CD4-positive, alpha-beta T cell treated with Interleukin-17A for 1 hour (primary cell): ENCODE data around the gene WDR93.
"Not testable (repeated sequence)": the region's sequence is repeated elsewhere in the genome, so short reads cannot be mapped to it uniquely, and the experiment has no call there.

Source experiments
- DNase-seq: peaks from one replicate; pipeline ENCODE4 v3.0.0-alpha.2; 2020

The WDR93 gene

DNA sequence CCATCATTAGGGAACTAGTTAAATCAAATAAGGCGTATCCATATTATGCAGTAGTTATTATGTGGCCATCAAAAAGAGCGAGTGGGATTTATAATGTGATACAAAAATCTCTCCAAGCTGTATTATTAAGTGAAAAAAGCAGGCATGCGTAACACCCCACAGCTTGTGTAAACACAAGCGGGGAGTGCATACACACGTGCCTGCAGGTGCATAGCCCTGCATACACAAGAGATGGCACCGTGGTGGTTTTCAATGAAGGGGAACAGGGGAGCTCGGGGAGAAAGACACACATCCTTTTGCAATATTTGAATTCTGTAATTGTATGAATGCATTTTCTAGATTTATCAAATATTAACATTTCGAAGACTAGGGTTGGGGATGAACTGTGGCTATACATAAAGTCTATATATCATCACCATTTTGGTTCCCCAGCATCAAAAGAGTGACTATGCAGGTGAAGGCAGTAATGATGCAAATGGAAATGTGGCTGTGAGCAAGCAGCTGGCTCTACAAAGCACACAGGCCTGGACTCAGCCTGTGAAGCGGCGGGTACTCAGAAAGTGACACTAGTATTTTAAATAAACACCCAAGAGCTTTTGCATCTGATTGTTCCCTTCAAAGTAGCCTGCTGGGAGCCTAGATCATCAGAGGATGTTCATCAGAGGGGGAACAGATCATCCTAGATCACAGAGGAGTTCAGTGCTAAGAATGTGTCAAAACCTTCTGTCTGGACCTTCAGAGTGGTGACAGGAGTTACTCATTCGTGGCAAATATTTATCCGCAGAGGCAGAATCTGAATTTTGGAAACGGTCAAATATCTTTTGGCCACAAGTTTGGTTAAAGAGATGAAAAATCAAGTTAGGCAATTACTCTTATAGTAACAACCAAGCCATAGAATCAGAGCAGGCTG is 25.9 kb upstream of the WDR93 start:
- DNase-seq = no peak

DNA sequence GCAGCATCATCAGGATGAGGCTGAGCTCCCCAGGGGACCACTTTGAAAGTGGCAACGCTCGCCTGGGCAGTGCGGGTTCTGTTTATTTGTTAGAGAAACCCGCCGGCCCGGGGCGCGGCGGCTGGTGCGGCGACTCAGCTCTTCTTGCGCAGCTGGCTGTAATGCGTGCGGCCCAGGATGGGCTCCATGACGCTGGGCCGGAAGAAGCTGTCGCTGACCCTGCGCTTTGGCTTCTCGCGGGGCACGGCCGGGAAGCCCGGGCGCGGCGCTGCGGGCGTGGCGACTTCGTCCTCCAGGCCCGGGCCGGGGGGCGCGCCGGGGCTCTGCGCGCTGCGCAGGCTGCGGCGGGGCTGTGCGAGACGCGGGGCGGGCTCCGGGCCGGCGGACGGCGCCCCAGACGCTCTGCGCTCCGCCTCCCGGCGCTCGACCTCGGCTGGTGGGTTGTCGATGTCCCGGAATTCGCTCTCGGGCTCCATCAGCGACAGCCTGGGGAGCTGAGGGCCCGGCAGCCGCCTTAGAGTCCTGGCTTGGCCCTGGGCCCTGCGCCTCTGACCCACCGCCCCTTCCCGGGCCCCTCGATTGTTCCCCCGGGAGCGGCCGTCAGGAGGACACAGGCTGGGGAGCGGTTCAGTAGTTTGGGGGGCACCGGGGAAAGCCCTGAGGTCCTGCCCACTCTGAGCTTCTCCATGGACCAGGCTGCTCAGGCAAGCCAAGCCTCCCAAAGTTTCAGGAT is 25.0 kb upstream of the WDR93 start:
- DNase-seq = no peak

GRCh38 chr15:89666184-89666857 is 24.3 kb upstream of the WDR93 start:
- no peak for DNase-seq

GRCh38 chr15:89666858-89667705 is 23.5 kb upstream of the WDR93 start:
- DNase-seq = no peak

DNA sequence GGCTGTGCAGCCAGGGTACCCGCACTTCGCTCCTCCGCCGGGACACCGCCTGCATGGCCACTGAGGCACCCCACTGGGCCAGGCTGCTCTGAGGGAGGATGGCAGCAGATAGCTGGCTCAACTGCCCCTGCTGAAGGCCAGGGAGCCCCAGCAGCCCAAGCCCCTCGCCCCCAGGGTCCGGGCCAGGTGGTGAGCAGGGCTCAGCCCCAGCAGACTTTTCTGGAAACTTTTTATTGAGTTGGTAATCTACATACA is 23.0 kb upstream of the WDR93 start:
- no peak for DNase-seq

DNA sequence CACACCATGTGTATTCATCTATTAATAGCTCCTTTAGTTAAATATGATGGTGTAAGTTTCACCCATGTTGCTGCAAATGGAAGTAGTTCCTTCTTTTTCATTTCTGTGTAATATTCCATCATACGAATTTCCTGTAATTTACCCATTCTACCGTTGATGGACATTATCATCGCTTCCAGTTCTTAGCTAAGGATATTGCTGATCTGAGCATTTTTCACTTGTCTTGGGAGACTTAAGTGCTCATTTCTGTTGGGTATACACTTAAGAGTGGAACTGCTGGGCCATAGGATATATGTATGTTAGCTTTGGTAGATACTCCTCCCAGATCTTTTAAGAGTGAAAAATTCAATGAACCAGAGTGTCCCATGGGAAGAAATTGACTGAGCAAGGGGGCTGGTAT is 22.4 kb upstream of the WDR93 start:
- no peak for DNase-seq

DNA sequence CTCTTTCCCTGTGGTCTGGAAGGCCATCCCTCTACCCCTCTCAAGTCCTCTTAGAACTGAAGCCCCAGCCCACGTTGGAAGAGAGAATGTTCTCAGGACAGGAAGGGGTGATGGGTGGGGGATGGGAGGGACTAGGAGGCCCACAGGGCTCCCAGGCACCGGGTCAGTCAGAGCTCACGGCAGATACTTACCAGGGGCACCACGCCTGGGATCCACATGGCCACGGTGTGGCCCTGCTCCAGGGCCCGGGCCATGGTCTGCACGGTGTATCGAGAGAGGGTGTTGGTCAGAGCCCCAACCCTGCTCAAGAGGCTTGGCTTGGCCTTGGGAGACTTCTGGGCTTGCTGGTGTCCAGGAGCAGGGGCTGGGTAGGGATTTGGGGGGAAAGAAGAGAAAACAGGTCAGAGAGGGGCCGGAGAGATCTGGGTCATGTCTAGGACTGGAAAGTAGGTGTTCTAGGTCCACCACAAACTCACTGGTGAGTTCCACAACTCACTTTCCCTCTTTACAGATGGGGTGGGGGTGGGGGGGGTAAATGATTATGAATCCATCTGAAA is 21.2 kb upstream of the WDR93 start:
- DNase-seq = no peak

DNA sequence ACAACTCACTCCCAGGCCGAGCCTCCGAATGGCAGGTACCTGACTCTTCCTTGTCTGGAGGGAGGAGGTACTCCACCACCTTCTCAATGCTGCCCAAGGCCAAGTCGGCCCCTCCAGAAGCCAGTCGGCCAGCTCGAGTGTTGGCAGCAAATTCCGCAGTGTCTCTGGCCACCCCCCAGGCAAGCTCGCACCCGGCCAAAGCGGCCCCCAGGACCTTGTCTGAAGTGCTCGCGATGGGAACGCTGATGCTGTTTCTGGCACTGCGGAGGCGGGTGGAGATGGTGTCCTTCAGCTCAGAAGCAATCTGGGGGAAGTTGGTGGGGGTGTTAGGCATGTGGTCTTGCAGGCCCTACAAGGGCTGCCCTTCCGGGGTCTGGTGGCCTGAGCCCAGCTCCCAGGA is 20.7 kb upstream of the WDR93 start:
- no peak for DNase-seq

DNA sequence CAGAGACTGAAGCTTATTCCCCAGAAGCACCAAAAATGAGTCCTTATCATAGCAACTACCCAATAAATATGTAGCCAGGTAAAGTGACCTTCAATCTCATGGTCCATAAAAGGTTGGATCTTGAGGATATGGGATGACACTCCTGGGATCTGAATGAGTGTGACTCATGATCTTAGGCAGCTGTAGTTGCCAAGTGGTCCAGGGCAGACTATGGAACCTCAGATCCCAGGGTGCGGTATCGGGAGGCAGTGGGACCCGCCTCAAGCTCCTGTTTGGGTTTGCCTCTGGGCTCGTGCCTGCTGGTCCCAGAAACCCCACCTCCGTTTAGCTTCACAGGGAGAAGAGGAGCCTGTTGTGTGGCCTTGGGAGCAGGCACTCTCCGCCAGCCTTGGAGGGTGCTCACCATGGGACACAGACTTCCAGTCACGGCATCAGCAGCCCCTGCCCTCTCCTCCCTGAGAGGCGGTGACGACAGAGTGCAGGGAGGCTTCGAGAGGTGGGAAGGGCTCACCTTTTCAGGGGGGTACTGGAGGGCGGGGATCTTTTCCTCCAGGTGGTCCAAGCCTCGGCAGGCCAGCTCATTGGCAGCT is 19.5 kb upstream of the WDR93 start:
- DNase-seq = no peak

DNA sequence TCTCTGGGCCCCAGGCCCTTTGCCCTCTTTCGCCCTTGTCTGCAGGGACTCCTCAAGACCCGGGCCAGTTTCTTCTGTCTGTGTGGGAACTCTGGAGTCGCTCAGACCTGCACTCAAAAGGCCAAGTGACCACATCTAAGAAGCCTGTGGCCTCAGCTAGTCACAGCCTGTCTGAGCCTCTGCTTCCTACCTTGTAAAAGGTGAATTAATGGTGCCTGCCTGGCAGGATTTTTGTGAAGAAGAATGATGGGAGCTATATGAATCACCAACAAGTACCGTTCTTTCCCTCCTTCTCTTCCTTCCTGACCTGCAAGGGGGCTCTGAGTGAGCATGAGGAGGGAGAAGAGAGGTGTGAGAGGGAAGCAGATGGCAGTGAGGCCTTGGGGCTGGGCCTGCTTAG is 18.9 kb upstream of the WDR93 start:
- DNase-seq = no peak

GRCh38 chr15:89672221-89673164 is 18.1 kb upstream of the WDR93 start:
- DNase-seq = no peak

- DNase-seq = no peak
Observed at GRCh38 chr15:89673165-89673512, 17.5 kb upstream of the WDR93 start.

GRCh38 chr15:89674526-89674925 is 16.1 kb upstream of the WDR93 start:
- DNase-seq = no peak

- no peak for DNase-seq
Observed at GRCh38 chr15:89675606-89676005, 15.0 kb upstream of the WDR93 start.

GRCh38 chr15:89677381-89677780 is 13.2 kb upstream of the WDR93 start:
- no peak for DNase-seq

DNA sequence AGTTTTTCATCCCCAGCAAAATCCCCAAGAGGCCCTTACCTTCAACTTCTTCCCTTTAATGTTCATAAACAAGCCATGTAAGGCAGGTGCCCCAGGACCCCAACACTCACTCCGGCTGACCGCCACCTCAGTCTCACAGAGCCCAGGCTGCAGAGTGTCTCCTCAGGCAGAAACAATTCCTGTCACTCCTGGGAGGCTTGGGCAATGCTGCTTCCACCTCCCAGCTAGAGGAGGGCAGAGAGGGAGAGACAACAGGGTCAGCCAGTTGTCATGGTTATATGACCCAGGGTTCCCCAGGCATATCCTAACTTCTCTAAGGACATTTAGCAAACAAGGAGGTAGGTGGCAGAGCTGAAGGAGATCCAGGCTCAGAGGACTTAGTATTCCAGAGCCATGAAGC is 11.4 kb upstream of the WDR93 start, which contains the start of gene PLIN1:
Gene PLIN1 (minus strand): TSS at position 156 of the 400 bp plus-strand sequence. CDS start 1,878 bp downstream, outside the sequence.
- DNase-seq = no peak

DNA sequence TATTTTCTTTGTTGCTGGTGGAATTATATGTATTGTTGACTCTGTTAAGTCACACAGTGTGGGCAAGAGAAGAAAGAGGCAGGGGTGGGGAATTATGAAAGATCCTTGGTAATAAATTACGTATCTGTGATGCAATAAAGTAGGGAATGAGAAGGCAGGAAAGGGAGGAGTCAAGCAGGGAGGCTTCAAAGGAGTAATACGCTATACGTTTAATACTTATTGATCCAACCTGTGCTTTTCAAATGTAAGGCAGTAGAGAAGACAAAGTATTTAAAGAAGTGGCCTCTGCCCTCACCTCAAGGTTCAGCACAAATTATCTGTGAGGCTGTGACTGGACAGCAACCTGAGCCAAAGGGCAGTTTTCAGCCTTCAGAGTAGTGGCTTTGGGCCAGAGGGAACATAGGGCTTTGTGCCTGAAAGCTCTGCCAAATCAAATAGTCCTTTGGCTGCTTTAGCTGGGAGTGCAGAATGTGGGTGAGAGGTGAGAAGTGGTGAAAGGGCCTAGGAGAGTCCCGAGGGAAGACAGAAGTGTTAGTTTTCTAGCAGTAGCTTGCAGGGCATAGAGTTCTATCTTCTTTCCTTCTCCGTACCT is 10.2 kb upstream of the WDR93 start:
- DNase-seq = no peak

GRCh38 chr15:89681146-89681545 is 9.5 kb upstream of the WDR93 start:
- no peak for DNase-seq

GRCh38 chr15:89685995-89686394 is 4.6 kb upstream of the WDR93 start:
- DNase-seq = no peak

GRCh38 chr15:89686522-89686921 is 4.1 kb upstream of the WDR93 start:
- DNase-seq = no peak

GRCh38 chr15:89689930-89690275 is 708 bp upstream of the WDR93 start:
- DNase-seq = not testable (repeated sequence)
